Thyroid gland (tissue), 4 donors: ENCODE data around the gene DOC2A.

ENCODE experiments used
- CTCF ChIP-seq, 6 experiments: fragments of 200-600 bp in 3 of 6; fragments of 450-650 bp in 3 of 6; sonication (generic) in 3 of 6; IDR thresholded peaks; one replicate each; pipeline ENCODE4 v1.5.1; 2016 to 2019; ENCODE audit warnings: antibody characterized with exemption in 6 of 6, mild to moderate bottlenecking in 2 of 6, inconsistent platforms in 1 of 6, moderate library complexity in 1 of 6
- POLR2A ChIP-seq, 2 donors: fragments of 450-650 bp; IDR thresholded peaks; one replicate each; pipeline ENCODE4 v1.6.1; 2017; ENCODE audit warnings: antibody characterized with exemption in 2 of 2, mild to moderate bottlenecking in 2 of 2, moderate library complexity in 1 of 2

- TF ChIP-seq CTCF (IDR thresholded peaks at IDR 0.05), result no peak
- TF ChIP-seq POLR2A (IDR thresholded peaks at IDR 0.05), result no peak
Observed at GRCh38 chr16:29975134-29975538, 35.7 kb downstream of the DOC2A start.
